Measurements from ENCODE around the gene TIMM29.

DNA sequence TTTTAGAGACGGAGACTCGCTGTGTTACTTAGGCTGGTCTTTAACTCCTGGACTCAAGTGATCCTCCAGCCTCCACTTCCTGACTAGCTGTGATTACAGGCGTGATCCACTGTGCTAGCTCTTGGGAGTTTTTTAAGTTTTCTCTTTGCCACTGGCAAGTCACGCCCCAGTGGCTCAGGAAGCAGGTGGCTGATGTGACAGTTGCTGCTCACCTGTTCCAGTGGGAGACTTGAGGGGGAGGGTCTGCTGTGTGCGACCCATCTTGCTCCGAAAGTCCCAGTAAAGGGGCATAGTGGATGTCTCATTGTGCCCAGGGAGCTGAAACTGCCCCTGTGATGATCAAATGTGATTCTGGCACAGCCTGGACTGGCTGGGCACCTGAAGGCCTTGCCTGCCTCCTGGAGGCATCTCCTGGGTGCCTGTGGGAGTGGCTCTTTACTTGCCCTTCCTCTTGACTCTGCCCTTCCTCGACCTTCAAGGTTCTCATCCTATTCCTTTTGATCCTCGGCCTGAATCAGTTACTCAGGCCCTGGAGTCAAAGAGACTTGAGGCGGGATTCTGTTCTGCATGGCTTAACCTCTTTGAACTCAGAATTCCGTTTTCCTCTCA lies 40.0 kb downstream of the TIMM29 start:
- no peak for TF ChIP-seq SALL2 (tag by site-specific recombination; IDR thresholded peaks at IDR 0.05; ENCODE audit: borderline replicate concordance)
- TF ChIP-seq, protein P1, sequence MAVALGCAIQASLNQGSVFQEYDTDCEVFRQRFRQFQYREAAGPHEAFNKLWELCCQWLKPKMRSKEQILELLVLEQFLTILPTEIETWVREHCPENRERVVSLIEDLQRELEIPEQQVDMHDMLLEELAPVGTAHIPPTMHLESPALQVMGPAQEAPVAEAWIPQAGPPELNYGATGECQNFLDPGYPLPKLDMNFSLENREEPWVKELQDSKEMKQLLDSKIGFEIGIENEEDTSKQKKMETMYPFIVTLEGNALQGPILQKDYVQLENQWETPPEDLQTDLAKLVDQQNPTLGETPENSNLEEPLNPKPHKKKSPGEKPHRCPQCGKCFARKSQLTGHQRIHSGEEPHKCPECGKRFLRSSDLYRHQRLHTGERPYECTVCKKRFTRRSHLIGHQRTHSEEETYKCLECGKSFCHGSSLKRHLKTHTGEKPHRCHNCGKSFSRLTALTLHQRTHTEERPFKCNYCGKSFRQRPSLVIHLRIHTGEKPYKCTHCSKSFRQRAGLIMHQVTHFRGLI (tag by site-specific recombination; IDR thresholded peaks at IDR 0.05), result no peak
- TF ChIP-seq, protein P2, sequence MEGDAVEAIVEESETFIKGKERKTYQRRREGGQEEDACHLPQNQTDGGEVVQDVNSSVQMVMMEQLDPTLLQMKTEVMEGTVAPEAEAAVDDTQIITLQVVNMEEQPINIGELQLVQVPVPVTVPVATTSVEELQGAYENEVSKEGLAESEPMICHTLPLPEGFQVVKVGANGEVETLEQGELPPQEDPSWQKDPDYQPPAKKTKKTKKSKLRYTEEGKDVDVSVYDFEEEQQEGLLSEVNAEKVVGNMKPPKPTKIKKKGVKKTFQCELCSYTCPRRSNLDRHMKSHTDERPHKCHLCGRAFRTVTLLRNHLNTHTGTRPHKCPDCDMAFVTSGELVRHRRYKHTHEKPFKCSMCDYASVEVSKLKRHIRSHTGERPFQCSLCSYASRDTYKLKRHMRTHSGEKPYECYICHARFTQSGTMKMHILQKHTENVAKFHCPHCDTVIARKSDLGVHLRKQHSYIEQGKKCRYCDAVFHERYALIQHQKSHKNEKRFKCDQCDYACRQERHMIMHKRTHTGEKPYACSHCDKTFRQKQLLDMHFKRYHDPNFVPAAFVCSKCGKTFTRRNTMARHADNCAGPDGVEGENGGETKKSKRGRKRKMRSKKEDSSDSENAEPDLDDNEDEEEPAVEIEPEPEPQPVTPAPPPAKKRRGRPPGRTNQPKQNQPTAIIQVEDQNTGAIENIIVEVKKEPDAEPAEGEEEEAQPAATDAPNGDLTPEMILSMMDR (tag by site-specific recombination; IDR thresholded peaks at IDR 0.05), result no peak
- TF ChIP-seq ZNF24 (tag by site-specific recombination; IDR thresholded peaks at IDR 0.05), result no peak
- TF ChIP-seq, protein P3, sequence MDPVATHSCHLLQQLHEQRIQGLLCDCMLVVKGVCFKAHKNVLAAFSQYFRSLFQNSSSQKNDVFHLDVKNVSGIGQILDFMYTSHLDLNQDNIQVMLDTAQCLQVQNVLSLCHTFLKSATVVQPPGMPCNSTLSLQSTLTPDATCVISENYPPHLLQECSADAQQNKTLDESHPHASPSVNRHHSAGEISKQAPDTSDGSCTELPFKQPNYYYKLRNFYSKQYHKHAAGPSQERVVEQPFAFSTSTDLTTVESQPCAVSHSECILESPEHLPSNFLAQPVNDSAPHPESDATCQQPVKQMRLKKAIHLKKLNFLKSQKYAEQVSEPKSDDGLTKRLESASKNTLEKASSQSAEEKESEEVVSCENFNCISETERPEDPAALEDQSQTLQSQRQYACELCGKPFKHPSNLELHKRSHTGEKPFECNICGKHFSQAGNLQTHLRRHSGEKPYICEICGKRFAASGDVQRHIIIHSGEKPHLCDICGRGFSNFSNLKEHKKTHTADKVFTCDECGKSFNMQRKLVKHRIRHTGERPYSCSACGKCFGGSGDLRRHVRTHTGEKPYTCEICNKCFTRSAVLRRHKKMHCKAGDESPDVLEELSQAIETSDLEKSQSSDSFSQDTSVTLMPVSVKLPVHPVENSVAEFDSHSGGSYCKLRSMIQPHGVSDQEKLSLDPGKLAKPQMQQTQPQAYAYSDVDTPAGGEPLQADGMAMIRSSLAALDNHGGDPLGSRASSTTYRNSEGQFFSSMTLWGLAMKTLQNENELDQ (tag by site-specific recombination; IDR thresholded peaks at IDR 0.05; ENCODE audit: low read depth), result no peak
- no peak for TF ChIP-seq ZEB2 (tag by site-specific recombination; IDR thresholded peaks at IDR 0.05)
- no peak for TF ChIP-seq ZFP69B (tag by site-specific recombination; IDR thresholded peaks at IDR 0.05)
- TF ChIP-seq, protein P4, sequence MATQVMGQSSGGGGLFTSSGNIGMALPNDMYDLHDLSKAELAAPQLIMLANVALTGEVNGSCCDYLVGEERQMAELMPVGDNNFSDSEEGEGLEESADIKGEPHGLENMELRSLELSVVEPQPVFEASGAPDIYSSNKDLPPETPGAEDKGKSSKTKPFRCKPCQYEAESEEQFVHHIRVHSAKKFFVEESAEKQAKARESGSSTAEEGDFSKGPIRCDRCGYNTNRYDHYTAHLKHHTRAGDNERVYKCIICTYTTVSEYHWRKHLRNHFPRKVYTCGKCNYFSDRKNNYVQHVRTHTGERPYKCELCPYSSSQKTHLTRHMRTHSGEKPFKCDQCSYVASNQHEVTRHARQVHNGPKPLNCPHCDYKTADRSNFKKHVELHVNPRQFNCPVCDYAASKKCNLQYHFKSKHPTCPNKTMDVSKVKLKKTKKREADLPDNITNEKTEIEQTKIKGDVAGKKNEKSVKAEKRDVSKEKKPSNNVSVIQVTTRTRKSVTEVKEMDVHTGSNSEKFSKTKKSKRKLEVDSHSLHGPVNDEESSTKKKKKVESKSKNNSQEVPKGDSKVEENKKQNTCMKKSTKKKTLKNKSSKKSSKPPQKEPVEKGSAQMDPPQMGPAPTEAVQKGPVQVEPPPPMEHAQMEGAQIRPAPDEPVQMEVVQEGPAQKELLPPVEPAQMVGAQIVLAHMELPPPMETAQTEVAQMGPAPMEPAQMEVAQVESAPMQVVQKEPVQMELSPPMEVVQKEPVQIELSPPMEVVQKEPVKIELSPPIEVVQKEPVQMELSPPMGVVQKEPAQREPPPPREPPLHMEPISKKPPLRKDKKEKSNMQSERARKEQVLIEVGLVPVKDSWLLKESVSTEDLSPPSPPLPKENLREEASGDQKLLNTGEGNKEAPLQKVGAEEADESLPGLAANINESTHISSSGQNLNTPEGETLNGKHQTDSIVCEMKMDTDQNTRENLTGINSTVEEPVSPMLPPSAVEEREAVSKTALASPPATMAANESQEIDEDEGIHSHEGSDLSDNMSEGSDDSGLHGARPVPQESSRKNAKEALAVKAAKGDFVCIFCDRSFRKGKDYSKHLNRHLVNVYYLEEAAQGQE (tag by site-specific recombination; IDR thresholded peaks at IDR 0.05), result no peak
- TF ChIP-seq ZNF121 (tag by site-specific recombination; IDR thresholded peaks at IDR 0.05), result no peak
- no peak for TF ChIP-seq ZNF184 (tag by site-specific recombination; IDR thresholded peaks at IDR 0.05)
- TF ChIP-seq MEIS1 (CRISPR knock-in tag; IDR thresholded peaks at IDR 0.05; ENCODE audit: borderline replicate concordance), result no peak
- TF ChIP-seq, protein P5, sequence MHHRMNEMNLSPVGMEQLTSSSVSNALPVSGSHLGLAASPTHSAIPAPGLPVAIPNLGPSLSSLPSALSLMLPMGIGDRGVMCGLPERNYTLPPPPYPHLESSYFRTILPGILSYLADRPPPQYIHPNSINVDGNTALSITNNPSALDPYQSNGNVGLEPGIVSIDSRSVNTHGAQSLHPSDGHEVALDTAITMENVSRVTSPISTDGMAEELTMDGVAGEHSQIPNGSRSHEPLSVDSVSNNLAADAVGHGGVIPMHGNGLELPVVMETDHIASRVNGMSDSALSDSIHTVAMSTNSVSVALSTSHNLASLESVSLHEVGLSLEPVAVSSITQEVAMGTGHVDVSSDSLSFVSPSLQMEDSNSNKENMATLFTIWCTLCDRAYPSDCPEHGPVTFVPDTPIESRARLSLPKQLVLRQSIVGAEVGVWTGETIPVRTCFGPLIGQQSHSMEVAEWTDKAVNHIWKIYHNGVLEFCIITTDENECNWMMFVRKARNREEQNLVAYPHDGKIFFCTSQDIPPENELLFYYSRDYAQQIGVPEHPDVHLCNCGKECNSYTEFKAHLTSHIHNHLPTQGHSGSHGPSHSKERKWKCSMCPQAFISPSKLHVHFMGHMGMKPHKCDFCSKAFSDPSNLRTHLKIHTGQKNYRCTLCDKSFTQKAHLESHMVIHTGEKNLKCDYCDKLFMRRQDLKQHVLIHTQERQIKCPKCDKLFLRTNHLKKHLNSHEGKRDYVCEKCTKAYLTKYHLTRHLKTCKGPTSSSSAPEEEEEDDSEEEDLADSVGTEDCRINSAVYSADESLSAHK (tag by site-specific recombination; IDR thresholded peaks at IDR 0.05), result no peak
- TF ChIP-seq, protein P6, sequence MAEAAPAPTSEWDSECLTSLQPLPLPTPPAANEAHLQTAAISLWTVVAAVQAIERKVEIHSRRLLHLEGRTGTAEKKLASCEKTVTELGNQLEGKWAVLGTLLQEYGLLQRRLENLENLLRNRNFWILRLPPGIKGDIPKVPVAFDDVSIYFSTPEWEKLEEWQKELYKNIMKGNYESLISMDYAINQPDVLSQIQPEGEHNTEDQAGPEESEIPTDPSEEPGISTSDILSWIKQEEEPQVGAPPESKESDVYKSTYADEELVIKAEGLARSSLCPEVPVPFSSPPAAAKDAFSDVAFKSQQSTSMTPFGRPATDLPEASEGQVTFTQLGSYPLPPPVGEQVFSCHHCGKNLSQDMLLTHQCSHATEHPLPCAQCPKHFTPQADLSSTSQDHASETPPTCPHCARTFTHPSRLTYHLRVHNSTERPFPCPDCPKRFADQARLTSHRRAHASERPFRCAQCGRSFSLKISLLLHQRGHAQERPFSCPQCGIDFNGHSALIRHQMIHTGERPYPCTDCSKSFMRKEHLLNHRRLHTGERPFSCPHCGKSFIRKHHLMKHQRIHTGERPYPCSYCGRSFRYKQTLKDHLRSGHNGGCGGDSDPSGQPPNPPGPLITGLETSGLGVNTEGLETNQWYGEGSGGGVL (tag by site-specific recombination; IDR thresholded peaks at IDR 0.05), result no peak
- no peak for TF ChIP-seq TRIM28 (IDR thresholded peaks at IDR 0.05; ENCODE audit: borderline replicate concordance, low read length)

Measured in HEK293 (cell line).